Measurements from ENCODE around the gene MVB12B. TPM values are rescaled to one million over a fixed set of nuclear protein-coding genes. Genes with fewer than 3 reads are reported as not detected.

Gene MVB12B
- total and polyA plus RNA-seq, 2 of the 13 experiments (the other 11 are each of a cell fraction or from before 2014, with no cell fraction given) = 12.1 to 30.1 TPM

GRCh38 chr9:126404459-126404858 lies 77.8 kb downstream of the MVB12B start (continued):
- TF ChIP-seq ZFY (CRISPR knock-in tag; IDR thresholded peaks at IDR 0.05) (no peak), ZBTB42 (CRISPR knock-in tag; IDR thresholded peaks at IDR 0.05) (no peak)

- Histone ChIP-seq H3K27me3 (ENCODE audit: control insufficient read depth in 1 of 2, insufficient read depth in 2 of 2, low read length in 2 of 2) (no peaks in the 10 kb centered on the region), H3K27ac (ENCODE audit: extremely low read length, insufficient read depth, low read length) (no peak overlapping the region), H2AFZ (ENCODE audit: low read length) (no peak overlapping the region), H3K4me3 (replicated peaks in 1 of 3; ENCODE audit: insufficient read depth in 1 of 3, low read depth in 2 of 3, low read length in 3 of 3) (no peak overlapping the region), H3K9ac (ENCODE audit: insufficient read depth, low read depth, low read length) (no peak overlapping the region), H3K36me3 (replicated peaks in 1 of 2; ENCODE audit: control insufficient read depth in 1 of 2, insufficient read depth in 2 of 2, low read length in 2 of 2) (peaks cover 7 to 56% of the 10 kb centered on the region in 2 experiments), H3K79me2 (ENCODE audit: insufficient read depth, low read length) (no peaks in the 10 kb centered on the region), H3K4me1 (ENCODE audit: insufficient read depth, low read length) (peaks cover 7% of the 10 kb centered on the region; the same call in 1 of the 2 replicates), H3K9me3 (ENCODE audit: low read length) (no peaks in the 10 kb centered on the region), H4K20me1 (ENCODE audit: insufficient read depth, low read length) (no peaks in the 10 kb centered on the region), H3K4me2 (ENCODE audit: low read depth, low read length) (no peak overlapping the region)
- TF ChIP-seq GATAD1 (CRISPR knock-in tag; IDR thresholded peaks at IDR 0.05) (no peak), AKNA (CRISPR knock-in tag; IDR thresholded peaks at IDR 0.05; ENCODE audit: borderline replicate concordance) (no peak), NFKBIZ (CRISPR knock-in tag; IDR thresholded peaks at IDR 0.05) (no peak), RFX1 (IDR thresholded peaks at IDR 0.05) (no peak), ZNF264 (CRISPR knock-in tag; IDR thresholded peaks at IDR 0.05) (no peak), KLF15 (CRISPR knock-in tag; IDR thresholded peaks at IDR 0.05; ENCODE audit: borderline replicate concordance) (no peak), DNMT3B (CRISPR knock-in tag; conservative IDR thresholded peaks at IDR 0.05) (no peak), HDAC6 (IDR thresholded peaks at IDR 0.05; ENCODE audit: low read depth, low read length) (no peak), CSRNP2 (CRISPR knock-in tag; conservative IDR thresholded peaks at IDR 0.05; ENCODE audit: low read depth) (no peak), ZC3H13 (CRISPR knock-in tag; IDR thresholded peaks at IDR 0.05) (no peak), ZNF777 (CRISPR knock-in tag; IDR thresholded peaks at IDR 0.05) (no peak), FOXK2 (IDR thresholded peaks at IDR 0.05) (no peak), WIZ (CRISPR knock-in tag; IDR thresholded peaks at IDR 0.05) (no peak)
- TF ChIP-seq, protein P1, sequence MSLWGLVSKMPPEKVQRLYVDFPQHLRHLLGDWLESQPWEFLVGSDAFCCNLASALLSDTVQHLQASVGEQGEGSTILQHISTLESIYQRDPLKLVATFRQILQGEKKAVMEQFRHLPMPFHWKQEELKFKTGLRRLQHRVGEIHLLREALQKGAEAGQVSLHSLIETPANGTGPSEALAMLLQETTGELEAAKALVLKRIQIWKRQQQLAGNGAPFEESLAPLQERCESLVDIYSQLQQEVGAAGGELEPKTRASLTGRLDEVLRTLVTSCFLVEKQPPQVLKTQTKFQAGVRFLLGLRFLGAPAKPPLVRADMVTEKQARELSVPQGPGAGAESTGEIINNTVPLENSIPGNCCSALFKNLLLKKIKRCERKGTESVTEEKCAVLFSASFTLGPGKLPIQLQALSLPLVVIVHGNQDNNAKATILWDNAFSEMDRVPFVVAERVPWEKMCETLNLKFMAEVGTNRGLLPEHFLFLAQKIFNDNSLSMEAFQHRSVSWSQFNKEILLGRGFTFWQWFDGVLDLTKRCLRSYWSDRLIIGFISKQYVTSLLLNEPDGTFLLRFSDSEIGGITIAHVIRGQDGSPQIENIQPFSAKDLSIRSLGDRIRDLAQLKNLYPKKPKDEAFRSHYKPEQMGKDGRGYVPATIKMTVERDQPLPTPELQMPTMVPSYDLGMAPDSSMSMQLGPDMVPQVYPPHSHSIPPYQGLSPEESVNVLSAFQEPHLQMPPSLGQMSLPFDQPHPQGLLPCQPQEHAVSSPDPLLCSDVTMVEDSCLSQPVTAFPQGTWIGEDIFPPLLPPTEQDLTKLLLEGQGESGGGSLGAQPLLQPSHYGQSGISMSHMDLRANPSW (CRISPR knock-in tag; IDR thresholded peaks at IDR 0.05; ENCODE audit: borderline replicate concordance) = no peak
- CTCF ChIA-PET (ENCODE audit: low intra/inter-chr PET ratio, low total read pairs) = no interaction called here
- POLR2A ChIA-PET = no interaction called here
- WGBS (ENCODE audit: low lambda C conversion rate) = 92% methylated on average over 10 of the region's 10 CpGs
- no peak for FAIRE-seq
- in situ Hi-C loops (cut with HindIII; ENCODE audit: extremely low pct_ligation_motif_present, low pct_unique_long_range_greater_than_20kb) (no loop called here), intact Hi-C loops (cut with micrococcal nuclease; ENCODE audit: unreplicated experiment) (no loop called here)
- BruUV-seq (replicated peaks) = no TSS peak
- no peak for DNase-seq (ENCODE audit: low spot score)
- ATAC-seq = no peak
Measured at GRCh38 chr9:126406075-126406667, 79.5 kb downstream of the MVB12B start.
